Measurements from ENCODE around the gene GPX4. TPM values are rescaled to one million over a fixed set of nuclear protein-coding genes. Genes with fewer than 3 reads are reported as not detected.
A peak's percentile ranks its signal among the peaks of the same experiment; 100 is the strongest.

GPX4 gene
- total and polyA plus RNA-seq, 2 of the 13 experiments (the other 11 are each of a cell fraction or from before 2014, with no cell fraction given), result 535 to 613 TPM

GRCh38 chr19:1093811-1094553, 9.8 kb upstream of the GPX4 start (continued):
- TF ChIP-seq SIX1 (CRISPR knock-in tag; IDR thresholded peaks at IDR 0.05; ENCODE audit: borderline replicate concordance), result no peak
- TF ChIP-seq ZNF550 (CRISPR knock-in tag; IDR thresholded peaks at IDR 0.05; ENCODE audit: borderline replicate concordance), result no peak
- TF ChIP-seq MTA1 (CRISPR knock-in tag; IDR thresholded peaks at IDR 0.05; ENCODE audit: borderline replicate concordance), result no peak
- no peak for TF ChIP-seq LBX2 (CRISPR knock-in tag; IDR thresholded peaks at IDR 0.05; ENCODE audit: borderline replicate concordance)
- TF ChIP-seq ZBED4 (CRISPR knock-in tag; IDR thresholded peaks at IDR 0.05; ENCODE audit: borderline replicate concordance), result no peak
- no peak for TF ChIP-seq REPIN1 (CRISPR knock-in tag; IDR thresholded peaks at IDR 0.05; ENCODE audit: borderline replicate concordance, low read depth)
- TF ChIP-seq ZFP1 (CRISPR knock-in tag; IDR thresholded peaks at IDR 0.05), result no peak
- no peak for TF ChIP-seq ZNF224 (CRISPR knock-in tag; IDR thresholded peaks at IDR 0.05)
- TF ChIP-seq ZNF720 (CRISPR knock-in tag; IDR thresholded peaks at IDR 0.05), result no peak
- TF ChIP-seq NFE2 (CRISPR knock-in tag; IDR thresholded peaks at IDR 0.05), result no peak
- TF ChIP-seq THAP11 (CRISPR knock-in tag; IDR thresholded peaks at IDR 0.05), result 0 out of 2 replicates have a peak, but pooled peaks have one; percentile 20
- no peak for TF ChIP-seq MEIS2 (CRISPR knock-in tag; IDR thresholded peaks at IDR 0.05)
- TF ChIP-seq ZKSCAN5 (CRISPR knock-in tag; IDR thresholded peaks at IDR 0.05), result no peak
- no peak for TF ChIP-seq ZNF343 (CRISPR knock-in tag; IDR thresholded peaks at IDR 0.05)
- 0 out of 2 replicates have a peak, but pooled peaks have one; percentile 50 for TF ChIP-seq MED1 (CRISPR knock-in tag; IDR thresholded peaks at IDR 0.05)
- no peak for TF ChIP-seq ZNF253 (CRISPR knock-in tag; IDR thresholded peaks at IDR 0.05; ENCODE audit: borderline replicate concordance)
- no peak for TF ChIP-seq FOXK1 (CRISPR knock-in tag; IDR thresholded peaks at IDR 0.05; ENCODE audit: borderline replicate concordance, low read depth)
- no peak for TF ChIP-seq SUZ12 (IDR thresholded peaks at IDR 0.05; ENCODE audit: low read depth, low read length)
- TF ChIP-seq ZSCAN30 (CRISPR knock-in tag; IDR thresholded peaks at IDR 0.05), result no peak
- no peak for TF ChIP-seq HMG20A (CRISPR knock-in tag; IDR thresholded peaks at IDR 0.05; ENCODE audit: borderline replicate concordance)
- no peak for TF ChIP-seq ATAD3A (CRISPR knock-in tag; IDR thresholded peaks at IDR 0.05)
- 0 out of 2 replicates have a peak, but pooled peaks have one; percentile 51 for TF ChIP-seq HNF1B (CRISPR knock-in tag; IDR thresholded peaks at IDR 0.05)
- TF ChIP-seq HOMEZ (CRISPR knock-in tag; IDR thresholded peaks at IDR 0.05; ENCODE audit: low read depth), result no peak
- peak; percentile 47 for TF ChIP-seq HOXA3 (CRISPR knock-in tag; IDR thresholded peaks at IDR 0.05)
- no peak for TF ChIP-seq ZFP36L2 (CRISPR knock-in tag; IDR thresholded peaks at IDR 0.05)
